Adrenal gland (tissue), 12 donors: ENCODE results near the gene CTPS1. TPM values are rescaled to one million over a fixed set of nuclear protein-coding genes. Genes with fewer than 3 reads are reported as not detected.

Experiments
- DNase-seq, 7 donors: peaks; one replicate each; pipeline ENCODE4 v3.0.0-alpha.2; 2019 to 2020
- H3K27ac ChIP-seq, 5 donors: fragments of 200-600 bp; sonication (generic) in 4 of 5; 1 replicate in 3 of 5; 2 replicates in 2 of 5; pipeline versions ENCODE4 v1.5.1 to v1.8.0; 2016 to 2020; ENCODE audit warnings: mild to moderate bottlenecking in 1 of 5
- H3K27me3 ChIP-seq: fragments of 200-600 bp; 2 replicates; pipeline ENCODE4 v1.8.0; 2021
- H3K36me3 ChIP-seq, 2 donors: fragments of 200-600 bp; replicated peaks in 1 of 2; 1 replicate in 1 of 2; 2 replicates in 1 of 2; pipeline versions ENCODE4 v1.5.1 to v1.8.0; 2018 to 2022
- H3K4me1 ChIP-seq, 2 donors: fragments of 200-600 bp; replicated peaks in 1 of 2; 1 replicate in 1 of 2; 2 replicates in 1 of 2; pipeline versions ENCODE4 v1.5.1 to v1.8.0; 2018 to 2021
- H3K4me3 ChIP-seq, 4 donors: fragments of 200-600 bp; sonication (generic) in 3 of 4; one replicate each; pipeline ENCODE4 v1.5.1; 2016 to 2018
- H3K9me3 ChIP-seq, 3 donors: fragments of 200-600 bp; sonication (generic) in 1 of 3; replicated peaks in 1 of 3; 1 replicate in 2 of 3; 2 replicates in 1 of 3; pipeline versions ENCODE4 v1.5.1 to v1.8.0; 2016 to 2021
- CTCF ChIP-seq, 6 experiments: fragments of 450-650 bp in 4 of 6; fragments of 200-600 bp in 2 of 6; sonication (generic) in 1 of 6; IDR thresholded peaks; 1 replicate in 5 of 6; 2 replicates in 1 of 6; pipeline versions ENCODE4 v1.5.1 to v1.8.0; 2016 to 2021; ENCODE audit warnings: antibody characterized with exemption in 6 of 6, mild to moderate bottlenecking in 2 of 6, moderate library complexity in 1 of 6
- POLR2A ChIP-seq, 2 donors: fragments of 450-650 bp; IDR thresholded peaks; one replicate each; pipeline ENCODE4 v1.6.1; 2017; ENCODE audit warnings: antibody characterized with exemption in 2 of 2, mild to moderate bottlenecking in 2 of 2, moderate library complexity in 1 of 2
- WGBS, 4 donors: extraction: QIAGEN DNeasy Blood & Tissue Kit in 2 of 4; methylation state at CpG; one replicate each; pipeline versions ENCODE4 v1.1.5 to v1.1.7; 2013 to 2017; 5-methylcytosine and 5-hydroxymethylcytosine counted together
- intact Hi-C, 2 donors: fragments of 100-400 bp; cut with DNase I; formaldehyde crosslinking; loops; one replicate each; pipeline versions ENCODE4 v1.14.1 to v1.15.0; 2022 to 2023
- polyA plus RNA-seq, 3 donors: library from polyadenylated mRNA; stranded (reverse); fragments of 200-250 nt in 2 of 3; fragments of 350-450 nt in 1 of 3; fragmentation: Illumina TruSeq in 1 of 3; extraction: RNeasy Lipid Tissue Mini Kit (QIAGEN cat#74804) in 1 of 3; gene quantifications; one replicate each; pipeline ENCODE4 v1.2.3, GENCODE V29; 2013 to 2014
- total RNA-seq, 9 donors: library from RNA; depleted of rRNA in 4 of 9; stranded (reverse); fragments of >200 nt in 4 of 9; fragments of 120-200 nt in 1 of 9; fragmentation: NEBNext Ultra II Directional in 1 of 9; extraction: Animal tissue kit (Norgen Biotek cat#: 25700) in 1 of 9; gene quantifications; one replicate each; pipeline versions ENCODE4 v1.1.0 to v1.2.4, GENCODE V29; 2013 to 2023
- donor health status: healthy with polysubstance abuse.
- donor health status: Bipolar disorder and iron deficiency.
- donor health status: DM: yes; HTN: yes; CAD: no.
- donor health status: DM: no; HTN: no; CAD: no.
- donor health status: DM: no; HTN: no; CAD: no.
- donor health status: DM: yes; HTN: yes; CAD: no.

The CTPS1 gene
- total and polyA plus RNA-seq, 12 donors: 12.2 to 49.4 (median 26.1) TPM

DNA sequence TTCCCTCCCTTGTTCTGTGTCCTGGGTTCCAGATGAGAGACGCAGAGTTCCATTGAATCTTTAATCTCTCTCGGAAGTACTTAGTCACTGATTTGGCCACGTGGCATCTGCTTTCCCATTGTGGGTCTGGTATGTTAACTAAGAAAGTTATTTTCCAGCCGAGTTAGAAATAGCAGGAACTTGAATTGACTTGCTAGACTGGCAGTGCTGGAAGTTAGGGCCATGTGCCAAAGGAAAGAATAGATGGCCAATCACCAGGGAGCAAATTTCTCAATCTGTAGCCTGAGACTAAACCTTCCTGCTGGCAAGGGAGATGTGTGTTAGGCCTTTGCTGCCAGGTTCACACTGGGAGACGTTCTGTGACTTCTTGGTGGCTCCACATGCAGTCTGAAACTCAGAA lies 66.2 kb downstream of the CTPS1 start:
- H3K27ac ChIP-seq: peak overlapping the region in 2 of 5 donors; percentile 12 to 54
- H3K4me1 ChIP-seq: no peaks in the 10 kb centered on the region
- 73 to 88% (median 79%) methylated on average over 5 of the region's 5 CpGs for WGBS, 4 donors
- TF ChIP-seq POLR2A (IDR thresholded peaks at IDR 0.05): no peak
- TF ChIP-seq CTCF (IDR thresholded peaks at IDR 0.05): no peak
- DNase-seq: peak in 1 of 7 donors; percentile 33
- no peaks in the 10 kb centered on the region for H3K9me3 ChIP-seq
- H3K36me3 ChIP-seq: peaks cover 0 to 28% of the 10 kb centered on the region in 2 donors
- intact Hi-C loops: no loop called here
- no peak overlapping the region for H3K4me3 ChIP-seq
- H3K27me3 ChIP-seq: no peaks in the 10 kb centered on the region

- H3K27ac ChIP-seq: peak overlapping the region in 1 of 5 donors; percentile 12
- TF ChIP-seq POLR2A (IDR thresholded peaks at IDR 0.05) (no peak), CTCF (IDR thresholded peaks at IDR 0.05) (no peak)
Measured at GRCh38 chr1:41046347-41046775, 66.9 kb downstream of the CTPS1 start.

DNA sequence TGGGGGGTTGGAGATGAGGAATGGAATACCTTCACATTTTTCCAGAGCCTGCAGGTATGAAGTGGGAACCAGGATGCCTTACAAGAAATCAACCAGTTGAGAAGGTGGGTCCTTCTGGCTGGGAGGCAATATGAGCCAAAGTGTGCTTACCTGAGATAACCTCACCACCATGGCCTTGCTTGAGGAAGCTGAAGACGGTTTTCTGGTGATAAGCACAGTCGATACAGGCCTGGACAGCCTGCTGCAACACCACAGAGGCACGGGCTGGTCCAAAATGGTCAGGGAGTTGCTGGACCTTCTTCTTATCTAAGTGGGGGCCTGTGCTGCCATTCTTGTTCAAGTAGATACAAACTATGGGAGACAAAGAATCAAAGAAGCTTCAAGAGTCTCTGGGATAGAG lies 69.0 kb downstream of the CTPS1 start:
- Histone ChIP-seq H3K4me1 (no peaks in the 10 kb centered on the region), H3K36me3 (peaks cover 0 to 28% of the 10 kb centered on the region in 2 donors), H3K27ac (no peak overlapping the region), H3K9me3 (no peaks in the 10 kb centered on the region), H3K27me3 (no peaks in the 10 kb centered on the region), H3K4me3 (no peak overlapping the region)
- DNase-seq: no peak
- intact Hi-C loops: no loop called here
- 88 to 100% (median 93%) methylated on average over 2 to 3 of the region's 3 CpGs for WGBS, 4 donors
- TF ChIP-seq CTCF (IDR thresholded peaks at IDR 0.05) (no peak), POLR2A (IDR thresholded peaks at IDR 0.05) (no peak)

More at GRCh38 chr1:41046347-41046775, 66.9 kb downstream of the CTPS1 start:
- Histone ChIP-seq H3K4me3 (no peak overlapping the region), H3K4me1 (no peaks in the 10 kb centered on the region), H3K36me3 (peaks cover 0 to 28% of the 10 kb centered on the region in 2 donors), H3K27me3 (no peaks in the 10 kb centered on the region), H3K9me3 (no peaks in the 10 kb centered on the region)
- 89 to 91% (median 90%) methylated on average over 10 of the region's 10 CpGs for WGBS, 4 donors
- intact Hi-C loops: no loop called here
- DNase-seq: no peak

DNA sequence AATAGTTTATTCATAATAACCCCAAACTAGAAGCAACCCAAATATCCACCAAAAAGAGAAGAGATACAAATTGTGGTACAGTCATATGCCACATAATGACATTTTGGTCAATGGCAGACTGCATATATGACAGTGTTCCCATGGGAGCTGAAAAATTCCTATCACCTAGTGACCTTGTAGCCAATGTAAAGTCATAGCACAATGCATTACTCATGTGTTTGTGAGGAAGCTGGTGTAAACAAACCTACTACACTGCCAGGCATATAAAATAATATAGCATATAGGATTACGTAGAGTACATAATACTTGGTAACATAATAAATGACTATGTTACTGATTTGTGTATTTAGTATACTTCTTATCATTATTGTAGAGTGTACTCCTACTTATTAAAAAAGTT lies 71.5 kb downstream of the CTPS1 start:
- Histone ChIP-seq H3K27ac (no peak overlapping the region), H3K4me3 (no peak overlapping the region), H3K9me3 (no peaks in the 10 kb centered on the region), H3K4me1 (no peaks in the 10 kb centered on the region), H3K27me3 (no peaks in the 10 kb centered on the region), H3K36me3 (peaks cover 0 to 17% of the 10 kb centered on the region in 2 donors)
- TF ChIP-seq POLR2A (IDR thresholded peaks at IDR 0.05) (no peak), CTCF (IDR thresholded peaks at IDR 0.05) (no peak)
- DNase-seq: no peak
- 91 to 100% (median 99%) methylated on average over 1 of the region's 1 CpG for WGBS, 4 donors
- intact Hi-C loops: no loop called here
